Prostate gland (tissue), 2 donors: ENCODE measurements around the gene ADAMTSL3. TPM values are rescaled to one million over a fixed set of nuclear protein-coding genes. Genes with fewer than 3 reads are reported as not detected.

Source experiments
- DNase-seq: peaks from one replicate; pipeline ENCODE4 v3.0.0-alpha.2; 2019; ENCODE audit warnings: low spot score
- H3K27ac ChIP-seq, 2 donors: fragments of 200-600 bp; sonication (generic); 2 replicates each; pipeline ENCODE4 v1.5.1; 2017 to 2019
- H3K27me3 ChIP-seq: fragments of 200-600 bp; sonication (generic); replicated peaks from 2 replicates; pipeline ENCODE4 v1.5.1; 2019; ENCODE audit not compliant: insufficient read depth
- H3K36me3 ChIP-seq, 2 donors: fragments of 200-600 bp; sonication (generic); 1 replicate in 1 of 2; 2 replicates in 1 of 2; pipeline versions ENCODE4 v1.5.1 to v1.8.1; 2017 to 2019
- H3K4me1 ChIP-seq: fragments of 200-600 bp; sonication (generic); replicated peaks from 2 replicates; pipeline ENCODE4 v1.5.1; 2019
- H3K4me3 ChIP-seq, 2 donors: fragments of 200-600 bp; sonication (generic); 2 replicates each; pipeline ENCODE4 v1.5.1; 2017 to 2019
- H3K9me3 ChIP-seq: fragments of 200-600 bp; sonication (generic); 2 replicates; pipeline ENCODE4 v1.5.1; 2017
- CTCF ChIP-seq, 4 experiments: fragments of 200-600 bp in 2 of 4; fragments of 450-650 bp in 2 of 4; sonication (generic) in 2 of 4; IDR thresholded peaks; 1 replicate in 3 of 4; 2 replicates in 1 of 4; pipeline ENCODE4 v1.5.1; 2016 to 2019; ENCODE audit warnings: antibody characterized with exemption in 4 of 4, mild to moderate bottlenecking in 2 of 4, moderate library complexity in 2 of 4
- POLR2A ChIP-seq: fragments of 450-650 bp; IDR thresholded peaks from one replicate; pipeline ENCODE4 v1.6.1; 2016; ENCODE audit warnings: antibody characterized with exemption, mild to moderate bottlenecking
- POLR2AphosphoS5 ChIP-seq: sonication (generic); formaldehyde crosslinking; IDR thresholded peaks from one replicate; pipeline ENCODE4 v1.6.1; 2017; ENCODE audit warnings: antibody characterized with exemption
- WGBS: methylation state at CpG from one replicate; pipeline ENCODE4 v1.1.5; 2018; 5-methylcytosine and 5-hydroxymethylcytosine counted together
- intact Hi-C: fragments of 100-400 bp; cut with DNase I; formaldehyde crosslinking; loops from one replicate; pipeline ENCODE4 v1.14.2; 2022
- total RNA-seq, 2 donors: library from RNA; depleted of rRNA; stranded (reverse); fragments of >200 nt; gene quantifications; one replicate each; pipeline ENCODE4 v1.1.0, GENCODE V29; 2016

Gene ADAMTSL3
- total RNA-seq, 2 donors from 2014 or later: 4.5 to 25.2 TPM

- Histone ChIP-seq H3K27ac (no peak overlapping the region), H3K27me3 (no peaks in the 10 kb centered on the region), H3K36me3 (no peaks in the 10 kb centered on the region), H3K4me1 (no peaks in the 10 kb centered on the region), H3K4me3 (no peak overlapping the region), H3K9me3 (no peaks in the 10 kb centered on the region)
- no peak for DNase-seq
- WGBS: 31% methylated on average over 3 of the region's 3 CpGs
- intact Hi-C loops: no loop called here
- TF ChIP-seq POLR2A (no peak), POLR2AphosphoS5 (no peak), CTCF (IDR thresholded peaks at IDR 0.05) (no peak)
These were observed 318.1 kb downstream of the ADAMTSL3 start for GRCh38 chr15:83971992-83972391.

- 90% methylated on average over 3 of the region's 3 CpGs for WGBS
- Histone ChIP-seq H3K36me3 (no peaks in the 10 kb centered on the region), H3K27me3 (no peaks in the 10 kb centered on the region), H3K4me3 (no peak overlapping the region), H3K27ac (no peak overlapping the region), H3K9me3 (no peaks in the 10 kb centered on the region), H3K4me1 (no peaks in the 10 kb centered on the region)
- no peak for DNase-seq
- intact Hi-C loops: no loop called here
- TF ChIP-seq POLR2AphosphoS5 (no peak), POLR2A (no peak), CTCF (IDR thresholded peaks at IDR 0.05) (no peak)
These were observed 319.9 kb downstream of the ADAMTSL3 start for GRCh38 chr15:83973816-83974215.

- no peak overlapping the region for H3K27ac ChIP-seq
- TF ChIP-seq POLR2A (no peak), CTCF (IDR thresholded peaks at IDR 0.05) (no peak), POLR2AphosphoS5 (no peak)
- no peaks in the 10 kb centered on the region for H3K9me3 ChIP-seq
- H3K4me1 ChIP-seq: no peaks in the 10 kb centered on the region
- no peaks in the 10 kb centered on the region for H3K27me3 ChIP-seq
- DNase-seq: no peak
- intact Hi-C loops: no loop called here
- H3K4me3 ChIP-seq: no peak overlapping the region
- no peaks in the 10 kb centered on the region for H3K36me3 ChIP-seq
These were observed 324.1 kb downstream of the ADAMTSL3 start for GRCh38 chr15:83977992-83978391.

GRCh38 chr15:83978588-83978987 is 324.7 kb downstream of the ADAMTSL3 start:
- DNase-seq: no peak
- Histone ChIP-seq H3K4me1 (no peaks in the 10 kb centered on the region), H3K27ac (no peak overlapping the region), H3K4me3 (no peak overlapping the region), H3K36me3 (no peaks in the 10 kb centered on the region), H3K9me3 (no peaks in the 10 kb centered on the region), H3K27me3 (no peaks in the 10 kb centered on the region)
- no peak for TF ChIP-seq POLR2A
- no peak for TF ChIP-seq CTCF (IDR thresholded peaks at IDR 0.05)
- TF ChIP-seq POLR2AphosphoS5: no peak
- intact Hi-C loops: no loop called here
- WGBS: 79% methylated on average over 3 of the region's 3 CpGs

GRCh38 chr15:83980637-83981036 is 326.7 kb downstream of the ADAMTSL3 start:
- no peak for DNase-seq
- no peaks in the 10 kb centered on the region for H3K9me3 ChIP-seq
- no peak overlapping the region for H3K27ac ChIP-seq
- intact Hi-C loops: no loop called here
- 97% methylated on average over 4 of the region's 4 CpGs for WGBS
- H3K4me1 ChIP-seq: no peaks in the 10 kb centered on the region
- H3K27me3 ChIP-seq: no peaks in the 10 kb centered on the region
- H3K36me3 ChIP-seq: no peaks in the 10 kb centered on the region
- no peak overlapping the region for H3K4me3 ChIP-seq
- TF ChIP-seq POLR2A: no peak
- TF ChIP-seq POLR2AphosphoS5: no peak
- TF ChIP-seq CTCF (IDR thresholded peaks at IDR 0.05): no peak
